Hepatocyte (in vitro differentiated cells): Measurements from ENCODE around the gene HNRNPH3.

Experiments used
- CTCF ChIP-seq: fragments of 200-600 bp; sonication (generic); IDR thresholded peaks from 2 replicates; pipeline ENCODE4 v1.5.1; 2016; ENCODE audit warnings: antibody characterized with exemption, mild to moderate bottlenecking; ENCODE audit not compliant: poor library complexity
- EZH2phosphoT487 ChIP-seq: fragments of 200-600 bp; sonication (generic); IDR thresholded peaks from one replicate; pipeline ENCODE4 v1.6.1; 2018; ENCODE audit warnings: antibody characterized with exemption, mild to moderate bottlenecking, low read depth, moderate library complexity; ENCODE audit not compliant: unreplicated experiment, severe bottlenecking

GRCh38 chr10:68302503-68302823 lies 29.4 kb upstream of the HNRNPH3 start:
- TF ChIP-seq CTCF (no peak), EZH2phosphoT487 (no peak)
